Hematopoietic multipotent progenitor cell treated with erythropoietin and hydrocortisone succinate and interleukin-3 and kit ligand, for 15 days (in vitro differentiated cells): ENCODE results near the gene SMIM20.
"Not testable (repeated sequence)": the region's sequence is repeated elsewhere in the genome, so short reads cannot be mapped to it uniquely, and the experiment has no call there.

Source experiments
- DNase-seq: peaks from one replicate; pipeline ENCODE4 v3.0.0-alpha.2; 2015; ENCODE audit warnings: low spot score

The SMIM20 gene

GRCh38 chr4:25890571-25891485, 23.2 kb upstream of the SMIM20 start:
- no peak for DNase-seq

GRCh38 chr4:25892796-25893195, 21.2 kb upstream of the SMIM20 start:
- no peak for DNase-seq

GRCh38 chr4:25896776-25897539, 17.1 kb upstream of the SMIM20 start:
- DNase-seq: no peak

- DNase-seq: no peak
Measured at GRCh38 chr4:25900310-25900709, 13.7 kb upstream of the SMIM20 start.

GRCh38 chr4:25901030-25901430, 13.0 kb upstream of the SMIM20 start:
- DNase-seq: no peak

- DNase-seq: peak; percentile 15
Measured at GRCh38 chr4:25903900-25904747, 9.9 kb upstream of the SMIM20 start.

GRCh38 chr4:25904748-25905082, 9.3 kb upstream of the SMIM20 start:
- DNase-seq: no peak

- no peak for DNase-seq
Measured at GRCh38 chr4:25905371-25905770, 8.6 kb upstream of the SMIM20 start.

GRCh38 chr4:25906113-25906512, 7.9 kb upstream of the SMIM20 start:
- DNase-seq: not testable (repeated sequence)

- DNase-seq: no peak
Measured at GRCh38 chr4:25908491-25908901, 5.5 kb upstream of the SMIM20 start.

- DNase-seq: no peak
Measured at GRCh38 chr4:25911356-25911755, 2.7 kb upstream of the SMIM20 start.

GRCh38 chr4:25913056-25913850, 767 bp upstream of the SMIM20 start:
- no peak for DNase-seq

- DNase-seq: no peak
Measured at GRCh38 chr4:25914670-25915352, 791 bp downstream of the SMIM20 start.

- DNase-seq: no peak
Measured at GRCh38 chr4:25915353-25915705, 1.3 kb downstream of the SMIM20 start.

- DNase-seq: no peak
Measured at GRCh38 chr4:25916870-25917269, 2.9 kb downstream of the SMIM20 start.

GRCh38 chr4:25919676-25920075, 5.7 kb downstream of the SMIM20 start:
- no peak for DNase-seq

GRCh38 chr4:25921922-25922321, 7.9 kb downstream of the SMIM20 start:
- no peak for DNase-seq

- no peak for DNase-seq
Measured at GRCh38 chr4:25922812-25923369, 8.9 kb downstream of the SMIM20 start.

- DNase-seq: no peak
Measured at GRCh38 chr4:25923745-25924144, 9.7 kb downstream of the SMIM20 start.

GRCh38 chr4:25925486-25926201, 11.6 kb downstream of the SMIM20 start:
- no peak for DNase-seq
